ENCODE results near the gene GNAS. TPM values are rescaled to one million over a fixed set of nuclear protein-coding genes. Genes with fewer than 3 reads are reported as not detected.

The GNAS gene
- total RNA-seq, 1 experiment from 2014 or later, result 1,015 TPM

DNA sequence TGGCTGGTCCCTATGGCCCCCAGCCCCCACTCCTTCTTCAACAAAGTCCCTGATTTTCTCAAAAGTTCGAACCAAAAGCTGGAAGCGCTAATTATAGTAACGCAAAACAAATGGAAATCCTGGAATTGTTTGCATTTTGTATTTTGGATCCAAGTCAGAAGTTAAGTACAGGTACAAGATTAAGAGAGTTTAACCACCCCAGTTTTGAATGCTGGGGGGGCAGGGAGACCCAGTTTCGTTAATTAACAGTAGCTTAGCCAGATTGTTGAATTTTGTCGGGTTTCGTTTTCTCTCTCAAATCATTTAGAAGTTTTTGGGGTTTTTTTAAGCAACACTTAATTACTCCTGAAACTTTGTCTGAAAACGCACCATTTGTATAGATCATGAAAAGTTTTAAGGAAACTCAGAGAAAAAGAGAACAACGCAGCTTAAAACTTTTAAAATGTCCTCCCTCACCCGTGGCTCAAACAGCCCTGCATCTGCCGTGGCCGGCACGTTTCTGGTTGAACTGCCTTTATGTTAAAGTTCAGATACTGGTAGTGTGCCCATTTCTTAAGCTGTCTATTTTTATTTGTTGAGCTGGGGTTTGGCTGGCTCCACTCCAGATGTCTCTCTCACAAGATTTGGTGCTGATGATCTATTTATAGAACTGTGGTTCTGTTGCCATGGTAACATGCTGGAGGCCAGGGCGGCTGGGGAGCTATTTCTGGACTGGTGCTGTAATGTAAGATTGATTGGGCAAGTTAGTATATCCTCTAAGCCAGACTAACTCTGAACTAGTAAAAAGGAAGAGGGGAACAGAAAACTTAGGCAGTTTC, 55.0 kb downstream of the GNAS start:
- H3K9me3 ChIP-seq (replicated peaks), result no peaks in the 10 kb centered on the region
- no peak overlapping the region for H3K27ac ChIP-seq
- peak; percentile 80 to 88 for DNase-seq (ENCODE audit: low read depth in 1 of 2, low spot score in 2 of 2)
- H3K4me3 ChIP-seq, result no peak overlapping the region
- peaks cover 93% of the 10 kb centered on the region for H3K36me3 ChIP-seq
- H3K27me3 ChIP-seq (replicated peaks), result no peaks in the 10 kb centered on the region
- peaks cover 17% of the 10 kb centered on the region for H3K4me1 ChIP-seq (replicated peaks)

DNA sequence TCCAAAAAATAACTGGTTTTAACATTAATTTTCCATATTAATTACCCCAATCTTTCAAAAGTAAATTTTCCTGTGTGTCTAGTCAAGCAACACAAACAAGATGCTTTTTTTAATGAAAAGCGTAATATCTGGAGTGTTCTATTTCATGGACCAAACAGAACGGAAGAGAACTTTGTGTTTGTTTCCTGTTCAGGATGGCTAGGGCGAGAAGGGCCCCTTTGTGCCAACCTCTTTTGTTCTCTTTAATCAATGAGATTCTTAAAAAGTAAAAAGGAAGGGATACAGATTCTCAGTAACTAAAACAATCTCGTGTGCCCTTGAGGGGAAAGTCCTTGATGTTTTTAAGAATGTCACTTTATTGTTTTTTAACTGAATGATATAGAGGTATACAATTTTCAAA, 55.7 kb downstream of the GNAS start:
- H3K9me3 ChIP-seq (replicated peaks), result no peaks in the 10 kb centered on the region
- H3K4me3 ChIP-seq, result no peak overlapping the region
- DNase-seq (ENCODE audit: low read depth in 1 of 2, low spot score in 2 of 2), result no peak
- no peak overlapping the region for H3K27ac ChIP-seq
- H3K4me1 ChIP-seq (replicated peaks), result peaks cover 17% of the 10 kb centered on the region
- peaks cover 88% of the 10 kb centered on the region for H3K36me3 ChIP-seq
- H3K27me3 ChIP-seq (replicated peaks), result no peaks in the 10 kb centered on the region

DNA sequence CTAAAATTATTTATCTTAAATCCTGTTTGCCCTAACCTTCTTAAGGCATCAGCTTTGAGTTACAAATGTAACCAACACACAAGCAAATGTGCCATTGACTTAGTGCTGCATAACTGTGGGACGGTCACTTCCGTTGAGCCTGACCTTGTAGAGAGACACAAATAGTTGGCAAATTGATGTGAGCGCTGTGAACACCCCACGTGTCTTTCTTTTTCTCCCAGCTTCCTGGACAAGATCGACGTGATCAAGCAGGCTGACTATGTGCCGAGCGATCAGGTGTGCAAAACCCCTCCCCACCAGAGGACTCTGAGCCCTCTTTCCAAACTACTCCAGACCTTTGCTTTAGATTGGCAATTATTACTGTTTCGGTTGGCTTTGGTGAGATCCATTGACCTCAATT, 56.4 kb downstream of the GNAS start:
- no peaks in the 10 kb centered on the region for H3K9me3 ChIP-seq (replicated peaks)
- H3K36me3 ChIP-seq, result peaks cover 80% of the 10 kb centered on the region
- no peak overlapping the region for H3K27ac ChIP-seq
- H3K4me3 ChIP-seq, result no peak overlapping the region
- no peak for DNase-seq (ENCODE audit: low read depth in 1 of 2, low spot score in 2 of 2)
- H3K4me1 ChIP-seq (replicated peaks), result peaks cover 17% of the 10 kb centered on the region
- H3K27me3 ChIP-seq (replicated peaks), result no peaks in the 10 kb centered on the region

DNA sequence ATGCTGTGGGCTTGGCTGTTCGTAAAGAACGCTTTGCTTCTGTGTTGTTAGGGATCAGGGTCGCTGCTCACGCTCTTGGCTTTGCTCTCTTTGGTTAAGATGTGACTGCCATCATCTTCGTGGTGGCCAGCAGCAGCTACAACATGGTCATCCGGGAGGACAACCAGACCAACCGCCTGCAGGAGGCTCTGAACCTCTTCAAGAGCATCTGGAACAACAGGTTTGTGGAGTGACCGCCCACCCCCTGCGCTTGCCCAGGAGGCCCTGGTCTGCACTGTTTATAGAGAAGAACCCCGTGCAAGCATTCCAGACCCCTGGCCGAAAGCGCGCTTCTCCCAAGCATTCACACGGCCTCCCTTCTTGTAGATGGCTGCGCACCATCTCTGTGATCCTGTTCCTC, 57.1 kb downstream of the GNAS start:
- peaks cover 17% of the 10 kb centered on the region for H3K4me1 ChIP-seq (replicated peaks)
- peaks cover 74% of the 10 kb centered on the region for H3K36me3 ChIP-seq
- H3K4me3 ChIP-seq, result no peak overlapping the region
- DNase-seq (ENCODE audit: low read depth in 1 of 2, low spot score in 2 of 2), result no peak
- no peaks in the 10 kb centered on the region for H3K9me3 ChIP-seq (replicated peaks)
- no peak overlapping the region for H3K27ac ChIP-seq
- no peaks in the 10 kb centered on the region for H3K27me3 ChIP-seq (replicated peaks)

DNA sequence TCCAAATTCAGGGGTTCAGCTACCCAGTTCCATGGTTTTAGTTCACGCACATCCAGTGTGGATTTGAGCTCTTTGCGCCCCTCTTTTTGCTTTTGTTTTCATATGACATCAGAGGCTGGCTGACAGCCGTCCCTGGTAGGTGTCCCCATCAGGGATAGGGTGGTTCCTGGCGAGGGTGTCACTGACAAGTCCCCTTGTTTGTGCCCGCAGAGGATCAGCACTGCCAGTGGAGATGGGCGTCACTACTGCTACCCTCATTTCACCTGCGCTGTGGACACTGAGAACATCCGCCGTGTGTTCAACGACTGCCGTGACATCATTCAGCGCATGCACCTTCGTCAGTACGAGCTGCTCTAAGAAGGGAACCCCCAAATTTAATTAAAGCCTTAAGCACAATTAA, 58.0 kb downstream of the GNAS start:
- H3K27me3 ChIP-seq (replicated peaks), result no peaks in the 10 kb centered on the region
- H3K27ac ChIP-seq, result no peak overlapping the region
- DNase-seq (ENCODE audit: low read depth in 1 of 2, low spot score in 2 of 2), result no peak
- H3K36me3 ChIP-seq, result peaks cover 65% of the 10 kb centered on the region
- no peak overlapping the region for H3K4me3 ChIP-seq
- H3K9me3 ChIP-seq (replicated peaks), result no peaks in the 10 kb centered on the region
- peaks cover 17% of the 10 kb centered on the region for H3K4me1 ChIP-seq (replicated peaks)

DNA sequence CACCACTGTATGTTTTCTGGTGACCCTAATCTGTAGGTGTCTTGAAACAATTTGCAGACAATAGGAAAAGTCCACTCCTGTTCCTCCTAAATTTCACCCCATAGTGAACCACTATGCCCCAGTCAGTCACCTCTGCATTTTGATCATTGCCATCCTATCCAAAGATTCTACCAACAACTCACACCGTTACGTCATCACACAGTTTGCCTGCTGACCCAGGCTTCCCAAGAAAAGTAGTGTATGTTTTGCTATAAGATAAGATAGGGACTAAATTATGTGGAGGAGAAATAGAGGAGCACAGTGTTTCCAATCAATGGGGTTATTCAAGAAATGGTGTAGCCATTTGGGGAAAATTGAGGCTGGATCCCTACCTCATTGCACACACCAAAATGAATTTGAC, 58.8 kb downstream of the GNAS start:
- peaks cover 17% of the 10 kb centered on the region for H3K4me1 ChIP-seq (replicated peaks)
- no peaks in the 10 kb centered on the region for H3K27me3 ChIP-seq (replicated peaks)
- no peak overlapping the region for H3K4me3 ChIP-seq
- DNase-seq (ENCODE audit: low read depth in 1 of 2, low spot score in 2 of 2), result no peak
- H3K36me3 ChIP-seq, result peaks cover 57% of the 10 kb centered on the region
- no peaks in the 10 kb centered on the region for H3K9me3 ChIP-seq (replicated peaks)
- no peak overlapping the region for H3K27ac ChIP-seq

DNA sequence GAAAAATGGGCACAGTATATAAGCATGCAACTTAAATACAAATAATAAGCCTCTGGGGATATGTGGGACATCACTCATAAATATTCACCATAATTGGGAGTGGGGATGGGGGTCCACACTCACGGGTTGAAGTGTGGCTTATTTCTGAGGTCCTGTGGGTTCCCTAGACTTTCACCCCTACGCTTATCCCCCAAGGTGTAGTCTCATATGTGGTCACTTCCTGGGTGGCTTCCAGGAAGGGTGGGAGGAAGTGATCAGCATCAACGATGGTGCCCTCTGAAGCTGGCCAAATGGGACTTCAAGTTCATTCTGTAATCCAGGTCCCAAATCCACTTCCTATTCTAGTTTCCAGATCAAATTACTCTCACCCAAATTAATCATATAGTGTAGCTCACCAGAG, 59.5 kb downstream of the GNAS start:
- H3K9me3 ChIP-seq (replicated peaks), result no peaks in the 10 kb centered on the region
- H3K27ac ChIP-seq, result no peak overlapping the region
- H3K4me3 ChIP-seq, result no peak overlapping the region
- H3K4me1 ChIP-seq (replicated peaks), result peaks cover 12% of the 10 kb centered on the region
- DNase-seq (ENCODE audit: low read depth in 1 of 2, low spot score in 2 of 2), result no peak
- no peaks in the 10 kb centered on the region for H3K27me3 ChIP-seq (replicated peaks)
- H3K36me3 ChIP-seq, result peaks cover 50% of the 10 kb centered on the region

DNA sequence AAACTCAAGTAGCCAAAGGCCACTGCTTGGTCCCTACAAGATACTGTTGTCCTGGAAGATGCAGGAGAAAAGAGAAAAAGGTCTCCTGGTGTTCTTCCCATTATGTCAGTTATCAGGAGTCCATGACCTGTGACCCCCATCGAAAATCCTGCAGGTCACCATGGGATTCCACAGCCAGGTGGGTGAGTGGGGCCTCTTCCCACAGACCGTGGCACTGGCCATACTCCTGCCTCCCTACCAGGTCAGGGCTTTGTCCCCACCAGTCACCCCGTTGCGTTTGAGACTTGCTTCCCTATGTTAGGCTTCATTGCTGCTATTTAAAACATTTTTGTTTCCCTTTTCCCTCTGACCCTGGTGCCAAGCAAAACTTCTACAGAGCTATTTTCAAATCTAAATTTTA, 60.6 kb downstream of the GNAS start:
- H3K4me3 ChIP-seq, result no peak overlapping the region
- H3K36me3 ChIP-seq, result peaks cover 42% of the 10 kb centered on the region

DNA sequence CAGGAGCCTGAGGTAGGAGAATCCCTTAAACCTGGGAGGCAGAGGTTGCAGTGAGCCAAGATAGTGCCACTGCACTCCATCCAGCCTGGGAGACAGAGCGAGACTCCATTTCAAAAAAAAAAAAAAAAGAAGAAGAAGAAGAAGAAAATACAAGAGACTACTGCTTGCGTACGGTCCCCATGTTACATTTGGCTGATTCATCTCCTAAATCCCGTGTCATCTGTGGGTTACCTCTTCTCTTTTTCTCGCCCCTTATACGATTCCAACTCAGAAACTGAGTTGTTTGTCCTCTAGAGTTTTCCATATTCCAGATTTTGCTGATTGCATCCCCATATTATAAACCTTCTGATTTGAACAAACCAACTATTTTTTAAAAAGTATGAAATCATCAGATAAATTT, 66.1 kb downstream of the GNAS start:
- Histone ChIP-seq H3K36me3 (no peaks in the 10 kb centered on the region), H3K9me3 (replicated peaks) (no peaks in the 10 kb centered on the region), H3K4me1 (replicated peaks) (no peaks in the 10 kb centered on the region), H3K4me3 (no peak overlapping the region), H3K27me3 (replicated peaks) (peaks cover 6% of the 10 kb centered on the region; the same call in 1 of the 2 replicates), H3K27ac (no peak overlapping the region)
- DNase-seq (ENCODE audit: low read depth in 1 of 2, low spot score in 2 of 2), result no peak

More for the DNA sequence above, 60.6 kb downstream of the GNAS start:
- peaks cover 3% of the 10 kb centered on the region; the same call in 1 of the 2 replicates for H3K4me1 ChIP-seq (replicated peaks)
- no peaks in the 10 kb centered on the region for H3K27me3 ChIP-seq (replicated peaks)
- H3K27ac ChIP-seq, result no peak overlapping the region
- H3K9me3 ChIP-seq (replicated peaks), result no peaks in the 10 kb centered on the region
- no peak for DNase-seq (ENCODE audit: low read depth in 1 of 2, low spot score in 2 of 2)

DNA sequence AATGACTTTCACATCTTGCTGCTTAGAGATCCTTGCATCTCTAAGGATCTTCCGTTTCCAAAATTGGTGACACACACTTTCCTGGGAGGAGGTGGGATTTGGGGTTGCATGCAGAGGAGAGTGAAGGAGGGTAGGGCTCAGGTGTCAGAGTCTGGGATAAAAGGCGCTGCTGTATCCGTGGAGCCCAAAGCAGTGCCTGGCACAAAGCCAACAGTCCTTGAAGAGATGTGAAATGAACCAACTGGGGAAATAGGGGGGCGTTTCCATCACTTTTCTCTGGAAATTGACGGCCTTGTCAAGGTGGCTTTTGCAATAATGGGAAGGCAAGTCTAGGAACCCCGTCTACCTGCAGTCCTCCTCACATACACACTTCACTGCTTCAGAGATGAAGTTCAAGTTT, 69.0 kb downstream of the GNAS start:
- DNase-seq (ENCODE audit: low read depth in 1 of 2, low spot score in 2 of 2), result no peak
- Histone ChIP-seq H3K36me3 (no peaks in the 10 kb centered on the region), H3K9me3 (replicated peaks) (no peaks in the 10 kb centered on the region), H3K4me3 (no peak overlapping the region), H3K27ac (no peak overlapping the region), H3K4me1 (replicated peaks) (no peaks in the 10 kb centered on the region), H3K27me3 (replicated peaks) (peaks cover 15% of the 10 kb centered on the region; the same call in 1 of the 2 replicates)

DNA sequence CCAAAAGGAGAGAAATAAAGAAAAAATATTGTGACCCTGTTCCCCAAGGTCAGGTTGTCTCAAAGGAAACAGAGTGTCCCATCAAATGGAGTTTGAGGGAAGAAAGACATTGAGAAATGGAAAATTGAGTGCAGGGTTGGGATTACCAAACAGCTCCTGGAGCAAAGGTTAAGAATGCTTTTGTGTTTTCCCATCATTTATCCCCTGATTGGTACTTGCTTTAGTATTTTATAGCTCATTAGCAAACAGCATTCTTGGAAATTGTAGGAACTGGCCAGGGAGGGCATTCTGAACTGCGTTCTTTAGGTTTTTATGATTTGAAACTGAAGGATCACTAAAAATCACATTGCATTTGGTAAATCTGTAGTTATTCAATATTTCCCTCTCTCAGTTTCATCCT, 69.5 kb downstream of the GNAS start:
- Histone ChIP-seq H3K27ac (no peak overlapping the region), H3K36me3 (no peaks in the 10 kb centered on the region), H3K4me1 (replicated peaks) (no peaks in the 10 kb centered on the region), H3K4me3 (no peak overlapping the region), H3K9me3 (replicated peaks) (no peaks in the 10 kb centered on the region), H3K27me3 (replicated peaks) (peaks cover 15% of the 10 kb centered on the region; the same call in 1 of the 2 replicates)
- DNase-seq (ENCODE audit: low read depth in 1 of 2, low spot score in 2 of 2), result no peak

DNA sequence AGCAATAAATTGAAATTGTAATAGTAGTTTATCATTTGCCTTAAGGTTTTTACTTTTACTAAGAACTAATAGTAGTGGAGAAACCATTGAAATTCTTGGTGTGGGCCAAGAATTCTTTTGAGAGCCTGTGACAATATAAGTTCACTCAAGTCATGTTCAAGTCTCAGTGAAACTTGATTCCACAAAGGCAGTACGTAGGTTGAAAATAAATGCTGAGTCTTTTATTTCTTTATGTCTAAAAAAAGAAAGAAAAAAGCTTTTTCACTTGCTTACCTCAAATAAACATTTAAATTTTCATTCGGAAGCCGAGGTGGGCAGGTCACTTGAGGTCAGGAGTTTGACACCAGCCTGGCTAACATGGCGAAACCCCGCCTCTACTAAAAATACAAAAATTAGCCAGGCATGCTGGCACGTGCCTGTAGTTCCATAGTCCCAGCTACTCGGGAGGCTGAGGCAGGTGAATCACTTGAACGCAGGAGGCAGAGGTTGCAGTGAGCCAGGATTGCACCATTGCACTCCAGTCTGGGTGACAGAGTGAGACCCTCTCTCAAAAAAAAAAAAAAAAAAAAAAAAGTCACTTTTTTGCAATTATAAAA, 70.7 kb downstream of the GNAS start:
- Histone ChIP-seq H3K9me3 (replicated peaks) (no peaks in the 10 kb centered on the region), H3K27me3 (replicated peaks) (peaks cover 15% of the 10 kb centered on the region; the same call in 1 of the 2 replicates), H3K36me3 (no peaks in the 10 kb centered on the region), H3K4me1 (replicated peaks) (no peaks in the 10 kb centered on the region), H3K4me3 (no peak overlapping the region), H3K27ac (no peak overlapping the region)
- DNase-seq (ENCODE audit: low read depth in 1 of 2, low spot score in 2 of 2), result no peak

DNA sequence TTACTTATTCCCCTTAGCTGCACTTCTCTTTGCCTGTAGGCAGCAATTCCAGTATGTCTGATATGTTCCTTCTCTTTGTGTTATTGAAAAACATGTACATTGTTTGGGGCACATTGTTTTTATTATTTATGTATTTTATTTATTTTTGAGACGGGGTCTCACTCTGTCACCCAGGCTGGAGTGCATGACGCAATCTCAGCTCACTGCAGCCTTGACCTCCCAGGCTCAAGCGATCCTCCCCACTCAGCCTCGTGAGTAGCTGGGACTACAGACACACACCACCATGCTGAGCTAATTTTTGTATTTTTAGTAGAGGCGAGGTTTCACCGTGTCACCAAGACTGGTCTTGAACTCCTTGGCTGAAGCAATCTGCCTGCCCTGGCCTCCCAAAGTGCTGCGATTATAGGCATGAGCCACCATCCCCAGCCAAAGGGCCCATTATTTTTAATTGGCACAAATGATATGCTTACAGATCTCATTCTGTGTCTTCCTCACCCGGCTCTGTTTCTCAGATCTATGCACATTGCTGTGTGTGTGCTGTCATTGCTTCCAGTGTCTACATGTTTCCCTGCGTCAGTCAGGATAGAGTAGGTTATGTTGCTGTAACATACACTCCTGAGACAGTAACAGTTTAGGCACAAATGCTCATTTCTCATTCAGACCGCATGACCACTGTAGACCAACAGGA, 74.4 kb downstream of the GNAS start:
- no peak overlapping the region for H3K27ac ChIP-seq
- no peaks in the 10 kb centered on the region for H3K9me3 ChIP-seq (replicated peaks)
- no peak overlapping the region for H3K4me3 ChIP-seq
- H3K4me1 ChIP-seq (replicated peaks), result no peaks in the 10 kb centered on the region
- no peak for DNase-seq (ENCODE audit: low read depth in 1 of 2, low spot score in 2 of 2)
- H3K27me3 ChIP-seq (replicated peaks), result peaks cover 21% of the 10 kb centered on the region
- no peaks in the 10 kb centered on the region for H3K36me3 ChIP-seq

DNA sequence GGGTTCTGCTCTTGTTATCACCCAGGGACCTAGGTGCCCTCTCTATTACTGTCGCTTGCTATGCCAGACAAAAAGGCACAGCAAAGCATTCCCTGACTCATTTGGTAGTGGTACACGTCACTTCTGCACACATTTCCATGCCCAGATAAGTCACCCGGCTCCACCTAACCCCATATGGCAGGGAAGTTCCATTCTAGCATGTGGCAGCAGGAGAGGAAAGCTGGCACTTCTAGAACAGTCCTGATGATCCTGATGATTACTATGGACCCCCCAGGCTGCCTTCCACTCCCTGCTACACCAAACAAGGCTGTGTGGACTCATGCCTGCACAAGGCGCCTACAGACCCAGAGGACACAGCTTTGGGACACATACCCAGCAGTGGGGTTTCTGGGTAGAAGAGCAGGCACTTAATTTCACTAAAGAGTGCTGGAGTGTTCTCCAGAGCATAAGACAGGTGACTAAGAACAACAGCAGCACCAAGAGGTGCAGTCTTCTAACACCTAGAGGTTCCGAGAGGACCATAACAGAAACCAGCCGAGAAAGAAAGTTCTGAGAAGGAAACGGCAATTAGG, 75.1 kb downstream of the GNAS start:
- Histone ChIP-seq H3K36me3 (no peaks in the 10 kb centered on the region), H3K27me3 (replicated peaks) (peaks cover 22% of the 10 kb centered on the region), H3K27ac (no peak overlapping the region), H3K4me3 (no peak overlapping the region), H3K4me1 (replicated peaks) (no peaks in the 10 kb centered on the region), H3K9me3 (replicated peaks) (no peaks in the 10 kb centered on the region)
- DNase-seq (ENCODE audit: low read depth in 1 of 2, low spot score in 2 of 2), result no peak
